ENCODE data around the gene ANKMY1.

DNA sequence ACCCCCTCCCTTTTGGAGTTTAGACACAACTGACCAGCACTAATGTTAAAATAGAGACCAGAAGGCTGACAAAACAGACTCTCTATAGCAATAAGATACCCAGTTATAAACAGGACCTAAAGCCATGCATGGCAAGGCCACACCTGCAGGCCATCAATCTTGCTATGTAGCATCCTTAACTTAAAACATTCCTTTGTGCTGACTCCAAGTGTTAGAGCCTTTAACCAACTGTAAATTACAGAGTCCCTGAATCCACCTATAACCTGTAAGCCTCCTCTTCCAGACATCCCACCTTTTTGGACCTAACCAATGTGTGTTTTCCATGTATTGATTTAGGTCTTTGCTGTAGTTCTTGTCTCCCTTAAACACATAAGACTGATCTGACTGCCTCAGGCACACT is 17.9 kb downstream of the ANKMY1 start:
- TF ChIP-seq POLR2A (IDR thresholded peaks at IDR 0.05) (no peak), CTCF (IDR thresholded peaks at IDR 0.05) (no peak)

All from testis (tissue), 2 donors.